Neuronal stem cell (in vitro differentiated cells): ENCODE data around the gene LIX1L.
A peak's percentile ranks its signal among the peaks of the same experiment; 100 is the strongest.

Experiments used
- DNase-seq: peaks from one replicate; pipeline ENCODE4 v3.0.0-alpha.2; 2013; ENCODE audit warnings: low spot score
- H2AFZ ChIP-seq: one replicate; pipeline ENCODE4 v1.6.1; 2013; ENCODE audit warnings: mild to moderate bottlenecking, low read length, inconsistent platforms
- H2AK5ac ChIP-seq: 2 replicates; pipeline ENCODE4 v1.6.1; 2013; ENCODE audit warnings: low read depth, mild to moderate bottlenecking, inconsistent platforms, low read length, moderate library complexity, mixed read lengths
- H2BK120ac ChIP-seq: 2 replicates; pipeline ENCODE4 v1.6.1; 2013; ENCODE audit warnings: low read depth, mild to moderate bottlenecking, inconsistent platforms, low read length, moderate library complexity, mixed read lengths
- H2BK12ac ChIP-seq: one replicate; pipeline ENCODE4 v1.6.1; 2013; ENCODE audit warnings: low read length, inconsistent platforms
- H2BK15ac ChIP-seq: 2 replicates; pipeline ENCODE4 v1.6.1; 2013; ENCODE audit warnings: mild to moderate bottlenecking, low read length, inconsistent platforms, mixed read lengths
- H2BK5ac ChIP-seq: one replicate; pipeline ENCODE4 v1.6.1; 2013; ENCODE audit warnings: inconsistent platforms, mild to moderate bottlenecking, low read length, moderate library complexity
- H3K14ac ChIP-seq: one replicate; pipeline ENCODE4 v1.6.1; 2013; ENCODE audit warnings: low read length, inconsistent platforms
- H3K18ac ChIP-seq: 2 replicates; pipeline ENCODE4 v1.6.1; 2013; ENCODE audit warnings: low read length, inconsistent platforms
- H3K23ac ChIP-seq: 2 replicates; pipeline ENCODE4 v1.6.1; 2013; ENCODE audit warnings: low read depth, mild to moderate bottlenecking, mixed read lengths, low read length, inconsistent platforms; ENCODE audit not compliant: poor library complexity
- H3K27ac ChIP-seq: replicated peaks from 3 replicates; pipeline ENCODE4 v1.5.1; 2013; ENCODE audit warnings: low read length, inconsistent platforms
- H3K27me3 ChIP-seq, 3 experiments: 2 replicates each; pipeline ENCODE4 v1.6.1; 2013; ENCODE audit warnings: low read length in 3 of 3, mild to moderate bottlenecking in 2 of 3, inconsistent platforms in 1 of 3, low read depth in 1 of 3, mixed read lengths in 1 of 3, moderate library complexity in 1 of 3; ENCODE audit not compliant: control insufficient read depth in 3 of 3, insufficient read depth in 3 of 3
- H3K36me3 ChIP-seq, 2 donors: replicated peaks in 1 of 2; 2 replicates each; pipeline ENCODE4 v1.6.1; 2013; ENCODE audit warnings: low read length in 2 of 2; ENCODE audit not compliant: control insufficient read depth in 2 of 2, insufficient read depth in 2 of 2
- H3K4ac ChIP-seq: 2 replicates; pipeline ENCODE4 v1.6.1; 2013; ENCODE audit warnings: inconsistent platforms, mild to moderate bottlenecking, low read length, moderate library complexity
- H3K4me1 ChIP-seq, 2 donors: 1 replicate in 1 of 2; 2 replicates in 1 of 2; pipeline ENCODE4 v1.6.1; 2013; ENCODE audit warnings: low read length in 2 of 2, low read depth in 1 of 2; ENCODE audit not compliant: control insufficient read depth in 2 of 2, insufficient read depth in 1 of 2
- H3K4me2 ChIP-seq: one replicate; pipeline ENCODE4 v1.6.1; 2013; ENCODE audit warnings: mild to moderate bottlenecking, low read length, inconsistent platforms; ENCODE audit not compliant: insufficient read depth, poor library complexity, severe bottlenecking
- H3K4me3 ChIP-seq, 2 donors: 2 replicates each; pipeline ENCODE4 v1.5.1; 2013; ENCODE audit warnings: low read length in 2 of 2, mild to moderate bottlenecking in 2 of 2, inconsistent platforms in 1 of 2, moderate library complexity in 1 of 2
- H3K79me1 ChIP-seq: one replicate; pipeline ENCODE4 v1.6.1; 2013; ENCODE audit warnings: low read depth, mild to moderate bottlenecking, inconsistent platforms, low read length, moderate library complexity
- H3K9ac ChIP-seq: one replicate; pipeline ENCODE4 v1.6.1; 2013; ENCODE audit warnings: mild to moderate bottlenecking, low read depth, low read length, inconsistent platforms; ENCODE audit not compliant: poor library complexity
- H3K9me3 ChIP-seq, 2 donors: replicated peaks in 1 of 2; 2 replicates each; pipeline versions ENCODE3 to v1.6.1; 2013; ENCODE audit warnings: low read length in 2 of 2, mild to moderate bottlenecking in 2 of 2, inconsistent platforms in 1 of 2, low read depth in 1 of 2, mixed read lengths in 1 of 2, moderate library complexity in 1 of 2; ENCODE audit not compliant: control insufficient read depth in 2 of 2, insufficient read depth in 1 of 2
- H4K8ac ChIP-seq: one replicate; pipeline ENCODE4 v1.6.1; 2013; ENCODE audit warnings: low read depth, mild to moderate bottlenecking, inconsistent platforms, low read length, moderate library complexity
- H4K91ac ChIP-seq: one replicate; pipeline ENCODE4 v1.6.1; 2013; ENCODE audit warnings: low read length, low read depth, mild to moderate bottlenecking, inconsistent platforms; ENCODE audit not compliant: poor library complexity
- WGBS, 2 donors: extraction: QIAGEN DNeasy Blood & Tissue Kit; methylation state at CpG; one replicate each; pipeline ENCODE4 v1.1.7; 2013; ENCODE audit warnings: missing lambda C conversion rate in 2 of 2, mixed read lengths in 1 of 2; ENCODE audit not compliant: insufficient read length in 2 of 2, insufficient replicate concordance in 1 of 2; ENCODE audit errors: extremely low coverage in 2 of 2; 5-methylcytosine and 5-hydroxymethylcytosine counted together

LIX1L gene

DNA sequence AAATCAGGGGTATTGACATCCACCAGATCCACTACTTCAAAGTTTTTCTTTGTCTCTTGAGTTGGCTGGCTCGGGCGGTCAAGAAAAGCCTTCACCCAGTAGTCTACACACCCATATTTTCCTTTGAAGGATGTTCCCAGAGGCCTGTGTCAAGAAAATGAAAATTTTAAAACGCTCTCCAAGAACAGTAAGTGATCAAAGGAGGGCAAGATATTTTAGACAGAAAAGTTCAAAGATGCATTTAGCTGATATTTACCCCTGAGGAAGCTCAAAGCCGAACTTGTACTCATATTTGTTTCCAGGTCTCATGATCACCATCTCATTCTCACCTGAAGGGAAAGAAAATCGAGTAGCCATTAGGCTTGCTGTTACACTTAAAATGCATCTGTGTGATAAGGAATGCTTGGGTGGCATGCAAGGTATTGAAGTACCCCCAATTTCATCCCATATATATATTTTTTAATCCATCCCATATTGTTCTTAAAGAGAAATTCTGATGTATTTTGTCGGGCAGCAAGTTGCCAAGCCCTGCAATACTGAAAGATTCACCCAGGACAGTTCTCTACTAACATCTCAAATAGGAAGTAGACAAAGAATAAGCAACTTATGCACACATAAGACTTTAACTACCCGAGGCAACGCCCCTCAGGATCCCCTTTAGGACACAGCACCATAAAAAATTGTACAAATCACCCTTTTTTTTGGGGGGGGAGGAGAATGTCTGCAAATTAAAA is 37.5 kb upstream of the LIX1L start:
- no peak for DNase-seq
- no peak overlapping the region for H3K9ac ChIP-seq
- H3K27me3 ChIP-seq, result no peaks in the 10 kb centered on the region
- WGBS, 2 donors, result no CpG with 5 or more reads among the region's 8 CpGs
- H2BK15ac ChIP-seq, result no peak overlapping the region
- H4K91ac ChIP-seq, result no peak overlapping the region
- no peak overlapping the region for H3K27ac ChIP-seq
- no peak overlapping the region for H3K18ac ChIP-seq
- H2AK5ac ChIP-seq, result no peak overlapping the region
- H3K23ac ChIP-seq, result no peak overlapping the region
- peak overlapping the region; percentile 82 to 91 for H3K4me3 ChIP-seq
- H4K8ac ChIP-seq, result no peak overlapping the region
- no peak overlapping the region for H2BK5ac ChIP-seq
- H3K4me2 ChIP-seq, result peak overlapping the region; percentile 27
- peaks cover 17 to 41% of the 10 kb centered on the region in 2 donors for H3K36me3 ChIP-seq
- no peak overlapping the region for H2BK12ac ChIP-seq
- no peak overlapping the region for H3K4ac ChIP-seq
- H2BK120ac ChIP-seq, result no peak overlapping the region
- peaks cover 0 to 9% of the 10 kb centered on the region in 2 donors for H3K9me3 ChIP-seq
- no peak overlapping the region for H3K14ac ChIP-seq
- no peaks in the 10 kb centered on the region for H3K79me1 ChIP-seq
- no peak overlapping the region for H2AFZ ChIP-seq
- peaks cover 12 to 27% of the 10 kb centered on the region in 2 donors for H3K4me1 ChIP-seq

GRCh38 chr1:145994391-145995120 is 36.7 kb upstream of the LIX1L start:
- no peak overlapping the region for H4K8ac ChIP-seq
- peaks cover 10 to 26% of the 10 kb centered on the region in 2 donors for H3K4me1 ChIP-seq
- no peak for DNase-seq
- no peak overlapping the region for H2BK120ac ChIP-seq
- peak overlapping the region; percentile 27 for H3K4me2 ChIP-seq
- H3K23ac ChIP-seq, result no peak overlapping the region
- no peak overlapping the region for H2AFZ ChIP-seq
- H3K27me3 ChIP-seq, result no peaks in the 10 kb centered on the region
- H2BK15ac ChIP-seq, result no peak overlapping the region
- H3K36me3 ChIP-seq, result peaks cover 17 to 41% of the 10 kb centered on the region in 2 donors
- H3K14ac ChIP-seq, result no peak overlapping the region
- H3K9ac ChIP-seq, result no peak overlapping the region
- H3K9me3 ChIP-seq, result peaks cover 0 to 9% of the 10 kb centered on the region in 2 donors
- H4K91ac ChIP-seq, result no peak overlapping the region
- no peak overlapping the region for H3K18ac ChIP-seq
- no peak overlapping the region for H2BK5ac ChIP-seq
- no peaks in the 10 kb centered on the region for H3K79me1 ChIP-seq
- no peak overlapping the region for H3K27ac ChIP-seq
- H3K4me3 ChIP-seq, result peak overlapping the region; percentile 82 to 91
- no peak overlapping the region for H3K4ac ChIP-seq
- H2AK5ac ChIP-seq, result no peak overlapping the region
- no CpG with 5 or more reads among the region's 10 CpGs for WGBS, 2 donors
- H2BK12ac ChIP-seq, result no peak overlapping the region

GRCh38 chr1:145993618-145994390 is 36.0 kb upstream of the LIX1L start:
- Histone ChIP-seq H3K4me1 (peaks cover 9 to 26% of the 10 kb centered on the region in 2 donors), H3K36me3 (peaks cover 17 to 41% of the 10 kb centered on the region in 2 donors), H3K79me1 (no peaks in the 10 kb centered on the region), H3K4me2 (no peak overlapping the region), H3K9me3 (peaks cover 0 to 9% of the 10 kb centered on the region in 2 donors), H4K91ac (no peak overlapping the region), H2AFZ (no peak overlapping the region), H3K23ac (no peak overlapping the region), H3K27ac (no peak overlapping the region), H3K4ac (no peak overlapping the region), H2BK15ac (no peak overlapping the region), H3K18ac (no peak overlapping the region), H2BK5ac (no peak overlapping the region), H2BK12ac (no peak overlapping the region), H3K27me3 (no peaks in the 10 kb centered on the region), H2AK5ac (no peak overlapping the region), H3K14ac (no peak overlapping the region), H3K9ac (no peak overlapping the region), H4K8ac (no peak overlapping the region), H2BK120ac (no peak overlapping the region), H3K4me3 (peak overlapping the region in 1 of 2 donors; percentile 91)
- no peak for DNase-seq
- no CpG with 5 or more reads among the region's 6 CpGs for WGBS, 2 donors
